Measurements from ENCODE around the gene DGKZ.

Gene DGKZ

DNA sequence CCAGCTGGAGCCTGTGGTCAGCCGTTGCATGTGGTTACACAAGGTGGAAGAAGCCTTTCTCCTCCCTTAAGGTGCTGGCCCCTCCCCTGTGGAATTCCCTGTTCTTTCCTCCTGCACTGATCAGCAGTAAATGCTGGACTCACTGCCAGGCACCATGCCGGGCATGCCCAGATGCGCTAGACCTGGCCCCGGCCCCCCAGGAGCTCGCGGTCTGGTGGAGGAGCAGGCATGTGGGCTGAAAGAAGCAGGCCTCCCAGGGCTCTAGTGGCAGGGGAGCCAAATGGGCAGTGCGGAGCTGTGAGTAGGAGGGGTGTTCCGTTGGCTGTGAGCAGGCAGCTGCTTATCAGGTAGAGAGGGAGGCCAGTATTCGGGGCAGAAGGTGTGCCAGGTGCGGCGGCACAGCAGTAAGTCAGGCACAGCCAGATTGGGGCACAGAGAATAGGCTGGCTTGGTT is 10.2 kb downstream of the DGKZ start:
- H3K9ac ChIP-seq (ENCODE audit: low read length), result no peak overlapping the region
- H4K8ac ChIP-seq (ENCODE audit: low read depth, low read length), result no peak overlapping the region
- no peak overlapping the region for H3K23ac ChIP-seq (ENCODE audit: low read length)
- DNase-seq, result peak; percentile 43
- no peak overlapping the region for H2AK5ac ChIP-seq (ENCODE audit: low read length)
- H3K4me1 ChIP-seq (ENCODE audit: control insufficient read depth, low read depth, low read length), result peaks cover 2% of the 10 kb centered on the region
- peaks cover 31% of the 10 kb centered on the region for H3K79me1 ChIP-seq (ENCODE audit: low read length)
- no peak overlapping the region for H2BK15ac ChIP-seq (replicated peaks; ENCODE audit: low read depth)
- peaks cover 35% of the 10 kb centered on the region for H3K79me2 ChIP-seq (ENCODE audit: control insufficient read depth, insufficient read depth, low read length)
- no peak overlapping the region for H3K56ac ChIP-seq (ENCODE audit: low read length)
- no peak overlapping the region for H3K27ac ChIP-seq (ENCODE audit: low read depth, low read length)
- no peaks in the 10 kb centered on the region for H3K27me3 ChIP-seq (ENCODE audit: insufficient read depth, low read length, poor library complexity)
- no CpG with 5 or more reads among the region's 11 CpGs for WGBS (ENCODE audit: extremely low coverage, insufficient coverage, low lambda C conversion rate)
- H2BK5ac ChIP-seq (ENCODE audit: low read length), result no peak overlapping the region
- H3K4me2 ChIP-seq (ENCODE audit: low read length), result no peak overlapping the region
- H3K18ac ChIP-seq (ENCODE audit: low read length), result no peak overlapping the region
- H3K4me3 ChIP-seq (ENCODE audit: low read length), result no peak overlapping the region
- H2BK120ac ChIP-seq (ENCODE audit: low read depth, low read length), result no peak overlapping the region
- no peaks in the 10 kb centered on the region for H3K36me3 ChIP-seq (ENCODE audit: control insufficient read depth, insufficient read depth, low read length)
- no peak overlapping the region for H4K5ac ChIP-seq (ENCODE audit: low read length)
- no peak overlapping the region for H3K4ac ChIP-seq (ENCODE audit: low read depth, low read length)

DNA sequence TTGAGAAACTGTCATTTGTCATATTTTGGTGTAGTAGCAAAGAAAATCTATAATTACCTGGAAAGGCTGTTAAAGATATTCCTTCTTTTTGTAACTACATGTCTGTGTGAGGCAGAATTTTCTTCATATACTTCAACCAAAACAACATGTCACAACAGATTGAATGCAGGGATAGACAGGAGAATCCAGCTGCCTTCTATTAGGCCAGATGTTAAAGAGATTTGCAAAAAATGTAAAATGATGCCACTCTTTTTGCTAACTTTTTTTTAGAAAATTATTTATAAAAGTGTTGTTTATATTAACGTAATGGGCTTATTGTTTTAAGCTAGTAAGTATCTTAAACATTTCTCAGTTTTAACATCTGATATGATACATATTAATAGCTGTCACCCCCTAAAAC is 12.7 kb downstream of the DGKZ start:
- Histone ChIP-seq H2BK15ac (replicated peaks; ENCODE audit: low read depth) (no peak overlapping the region), H2BK5ac (ENCODE audit: low read length) (no peak overlapping the region), H3K4ac (ENCODE audit: low read depth, low read length) (no peak overlapping the region), H4K8ac (ENCODE audit: low read depth, low read length) (no peak overlapping the region), H4K5ac (ENCODE audit: low read length) (no peak overlapping the region), H3K36me3 (ENCODE audit: control insufficient read depth, insufficient read depth, low read length) (no peaks in the 10 kb centered on the region), H2AK5ac (ENCODE audit: low read length) (no peak overlapping the region), H2BK120ac (ENCODE audit: low read depth, low read length) (no peak overlapping the region), H3K4me3 (ENCODE audit: low read length) (no peak overlapping the region), H3K27ac (ENCODE audit: low read depth, low read length) (no peak overlapping the region), H3K9ac (ENCODE audit: low read length) (no peak overlapping the region), H3K4me2 (ENCODE audit: low read length) (no peak overlapping the region), H3K18ac (ENCODE audit: low read length) (no peak overlapping the region), H3K79me2 (ENCODE audit: control insufficient read depth, insufficient read depth, low read length) (peaks cover 16% of the 10 kb centered on the region), H3K27me3 (ENCODE audit: insufficient read depth, low read length, poor library complexity) (no peaks in the 10 kb centered on the region), H3K4me1 (ENCODE audit: control insufficient read depth, low read depth, low read length) (peaks cover 2% of the 10 kb centered on the region), H3K79me1 (ENCODE audit: low read length) (peaks cover 21% of the 10 kb centered on the region), H3K56ac (ENCODE audit: low read length) (no peak overlapping the region), H3K23ac (ENCODE audit: low read length) (no peak overlapping the region)
- no peak for DNase-seq
- 100% methylated on average over 1 of the region's 1 CpG for WGBS (ENCODE audit: extremely low coverage, insufficient coverage, low lambda C conversion rate)

DNA sequence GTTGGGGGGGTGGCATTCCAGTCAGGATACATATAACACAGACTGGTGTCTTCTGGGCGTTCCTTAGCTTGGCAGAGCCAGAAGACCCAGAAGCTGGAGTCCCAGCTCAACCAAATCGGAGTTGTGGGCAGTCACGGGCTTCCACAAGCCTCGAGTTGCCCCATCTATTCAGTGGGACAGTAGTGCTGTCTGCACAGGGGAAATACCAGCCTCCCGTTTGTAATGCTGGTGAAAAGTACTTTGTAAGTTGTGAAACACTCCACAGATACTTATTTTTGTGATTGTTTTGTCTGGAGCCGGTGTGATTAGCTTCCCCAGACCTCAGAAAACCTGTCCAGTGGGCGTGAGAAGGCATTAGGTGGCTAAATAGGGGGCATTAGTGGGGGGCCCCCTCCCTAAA is 13.6 kb downstream of the DGKZ start:
- Histone ChIP-seq H3K9ac (ENCODE audit: low read length) (peak overlapping the region; percentile 11), H3K79me1 (ENCODE audit: low read length) (peaks cover 20% of the 10 kb centered on the region), H3K79me2 (ENCODE audit: control insufficient read depth, insufficient read depth, low read length) (peaks cover 16% of the 10 kb centered on the region), H3K4ac (ENCODE audit: low read depth, low read length) (no peak overlapping the region), H4K8ac (ENCODE audit: low read depth, low read length) (no peak overlapping the region), H3K56ac (ENCODE audit: low read length) (peak overlapping the region; percentile 44), H3K4me1 (ENCODE audit: control insufficient read depth, low read depth, low read length) (peaks cover 2% of the 10 kb centered on the region), H3K4me2 (ENCODE audit: low read length) (no peak overlapping the region), H4K5ac (ENCODE audit: low read length) (no peak overlapping the region), H3K36me3 (ENCODE audit: control insufficient read depth, insufficient read depth, low read length) (no peaks in the 10 kb centered on the region), H3K27me3 (ENCODE audit: insufficient read depth, low read length, poor library complexity) (no peaks in the 10 kb centered on the region), H3K4me3 (ENCODE audit: low read length) (no peak overlapping the region), H2BK5ac (ENCODE audit: low read length) (no peak overlapping the region), H3K23ac (ENCODE audit: low read length) (no peak overlapping the region), H3K18ac (ENCODE audit: low read length) (no peak overlapping the region), H2AK5ac (ENCODE audit: low read length) (no peak overlapping the region), H2BK15ac (replicated peaks; ENCODE audit: low read depth) (no peak overlapping the region), H2BK120ac (ENCODE audit: low read depth, low read length) (no peak overlapping the region), H3K27ac (ENCODE audit: low read depth, low read length) (no peak overlapping the region)
- no CpG with 5 or more reads among the region's 7 CpGs for WGBS (ENCODE audit: extremely low coverage, insufficient coverage, low lambda C conversion rate)
- no peak for DNase-seq

DNA sequence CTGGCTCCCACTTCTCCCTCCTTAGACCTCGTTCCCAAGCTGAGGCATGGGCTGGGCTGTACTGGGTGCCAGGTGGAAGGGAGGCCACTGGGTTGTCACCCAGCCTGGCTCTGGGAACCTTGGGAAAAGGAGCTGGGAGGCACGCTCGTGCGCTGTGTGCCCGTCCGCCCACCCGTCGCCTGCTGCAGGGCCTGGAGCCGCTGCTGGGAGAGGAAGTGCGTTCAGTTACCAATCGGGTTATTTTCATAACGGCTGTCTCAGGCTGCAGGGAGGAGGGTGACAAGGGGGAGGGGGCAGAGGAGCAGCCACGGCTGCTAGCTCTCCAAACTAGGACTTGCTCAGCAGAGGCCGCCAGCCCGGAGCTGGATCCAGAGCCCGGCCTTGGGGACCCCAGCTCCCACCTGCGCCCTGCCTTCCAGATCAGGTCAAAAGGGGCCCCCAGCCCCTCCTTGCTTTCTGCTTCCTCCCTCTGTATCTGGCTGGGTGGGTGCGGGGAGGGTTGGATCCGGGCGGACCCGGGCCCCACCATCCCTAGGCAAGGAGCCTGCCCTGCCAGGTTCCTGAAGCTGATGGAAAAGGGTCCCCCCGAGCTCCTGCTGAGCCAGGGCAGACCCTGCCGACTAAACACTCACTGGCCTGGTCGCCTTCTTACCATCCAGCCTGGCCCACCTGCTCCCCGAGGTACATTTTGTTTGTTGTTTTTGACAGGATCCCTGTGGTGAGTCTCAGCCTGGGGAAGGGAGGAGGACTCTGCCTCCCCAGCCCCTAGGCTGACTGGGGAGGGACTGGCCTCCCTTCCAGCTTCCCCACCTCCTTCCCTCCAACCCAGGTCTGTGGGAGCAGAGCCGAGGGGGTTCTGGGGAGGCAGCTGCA is 14.3 kb downstream of the DGKZ start:
- Histone ChIP-seq H3K4me3 (ENCODE audit: low read length) (no peak overlapping the region), H2BK5ac (ENCODE audit: low read length) (no peak overlapping the region), H3K27ac (ENCODE audit: low read depth, low read length) (no peak overlapping the region), H3K79me2 (ENCODE audit: control insufficient read depth, insufficient read depth, low read length) (peaks cover 13% of the 10 kb centered on the region), H2AK5ac (ENCODE audit: low read length) (no peak overlapping the region), H3K18ac (ENCODE audit: low read length) (no peak overlapping the region), H3K9ac (ENCODE audit: low read length) (peak overlapping the region; percentile 11), H2BK120ac (ENCODE audit: low read depth, low read length) (no peak overlapping the region), H3K79me1 (ENCODE audit: low read length) (peaks cover 16% of the 10 kb centered on the region), H3K4me2 (ENCODE audit: low read length) (no peak overlapping the region), H3K27me3 (ENCODE audit: insufficient read depth, low read length, poor library complexity) (no peaks in the 10 kb centered on the region), H2BK15ac (replicated peaks; ENCODE audit: low read depth) (no peak overlapping the region), H4K8ac (ENCODE audit: low read depth, low read length) (no peak overlapping the region), H3K4ac (ENCODE audit: low read depth, low read length) (no peak overlapping the region), H4K5ac (ENCODE audit: low read length) (no peak overlapping the region), H3K23ac (ENCODE audit: low read length) (no peak overlapping the region), H3K56ac (ENCODE audit: low read length) (peak overlapping the region; percentile 44), H3K36me3 (ENCODE audit: control insufficient read depth, insufficient read depth, low read length) (no peaks in the 10 kb centered on the region), H3K4me1 (ENCODE audit: control insufficient read depth, low read depth, low read length) (peaks cover 2% of the 10 kb centered on the region)
- DNase-seq, result no peak
- WGBS (ENCODE audit: extremely low coverage, insufficient coverage, low lambda C conversion rate), result no CpG with 5 or more reads among the region's 26 CpGs

DNA sequence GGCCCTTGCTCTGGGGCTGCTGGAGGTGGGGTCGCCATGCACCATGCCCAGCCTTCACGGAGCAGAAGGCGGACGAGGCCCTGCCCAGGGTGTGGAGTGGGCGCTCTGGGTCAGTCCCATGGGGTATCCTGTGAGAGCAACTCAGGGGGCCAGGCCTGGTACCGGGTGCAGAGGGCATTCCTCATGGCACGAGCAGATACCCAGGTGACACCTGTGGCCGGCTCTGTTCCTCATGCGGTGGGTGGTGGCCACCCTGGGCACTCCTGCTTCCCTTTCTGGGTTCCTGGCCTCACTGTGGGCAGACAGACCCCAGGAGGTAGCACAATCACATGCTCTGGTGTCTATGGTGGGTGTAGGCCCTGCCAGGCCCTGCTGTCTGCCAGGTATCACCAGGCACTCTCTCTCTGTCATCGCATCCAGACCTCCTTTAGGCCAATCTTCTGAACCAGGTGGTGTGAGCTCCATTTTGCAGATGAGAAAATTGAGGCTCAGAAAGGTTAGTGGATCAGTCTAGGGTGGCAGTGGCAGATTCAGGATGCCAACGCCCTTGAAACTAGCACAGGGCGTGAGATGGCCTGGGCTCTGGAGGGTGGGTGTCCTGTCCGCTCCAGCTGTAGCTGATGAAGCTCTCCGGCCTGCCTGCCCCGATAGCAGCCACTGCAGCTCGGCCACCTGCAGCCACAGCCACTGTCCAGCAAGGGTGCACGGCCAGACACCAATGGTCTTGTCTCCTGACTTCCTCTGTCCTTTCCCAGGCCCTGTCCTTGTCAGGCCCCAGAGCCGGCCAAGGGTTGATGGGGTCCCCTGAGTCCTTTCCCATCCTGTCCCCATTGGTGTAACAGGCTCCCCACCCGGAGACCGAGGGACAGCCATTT is 15.1 kb downstream of the DGKZ start:
- Histone ChIP-seq H2AK5ac (ENCODE audit: low read length) (no peak overlapping the region), H3K4me2 (ENCODE audit: low read length) (no peak overlapping the region), H3K27me3 (ENCODE audit: insufficient read depth, low read length, poor library complexity) (no peaks in the 10 kb centered on the region), H2BK5ac (ENCODE audit: low read length) (no peak overlapping the region), H3K23ac (ENCODE audit: low read length) (no peak overlapping the region), H3K56ac (ENCODE audit: low read length) (peak overlapping the region; percentile 30), H3K79me2 (ENCODE audit: control insufficient read depth, insufficient read depth, low read length) (peaks cover 11% of the 10 kb centered on the region), H2BK120ac (ENCODE audit: low read depth, low read length) (no peak overlapping the region), H3K18ac (ENCODE audit: low read length) (no peak overlapping the region), H4K8ac (ENCODE audit: low read depth, low read length) (no peak overlapping the region), H3K9ac (ENCODE audit: low read length) (peak overlapping the region; percentile 21), H3K4ac (ENCODE audit: low read depth, low read length) (no peak overlapping the region), H3K27ac (ENCODE audit: low read depth, low read length) (no peak overlapping the region), H3K79me1 (ENCODE audit: low read length) (peaks cover 16% of the 10 kb centered on the region), H2BK15ac (replicated peaks; ENCODE audit: low read depth) (no peak overlapping the region), H4K5ac (ENCODE audit: low read length) (no peak overlapping the region), H3K4me1 (ENCODE audit: control insufficient read depth, low read depth, low read length) (peaks cover under 1% of the 10 kb centered on the region), H3K4me3 (ENCODE audit: low read length) (no peak overlapping the region), H3K36me3 (ENCODE audit: control insufficient read depth, insufficient read depth, low read length) (no peaks in the 10 kb centered on the region)
- WGBS (ENCODE audit: extremely low coverage, insufficient coverage, low lambda C conversion rate), result no CpG with 5 or more reads among the region's 20 CpGs
- DNase-seq, result no peak

Data from mesendoderm (in vitro differentiated cells).